HG03280 (cell line): ENCODE measurements around the gene CRIP2.

ENCODE experiments used
- ATAC-seq: cut with Tn5 transposase; IDR thresholded peaks from one replicate; pipeline ENCODE4 v1.9.1; 2021; ENCODE audit warnings: mild to moderate bottlenecking, moderate library complexity; ENCODE audit not compliant: unreplicated experiment

Gene CRIP2

GRCh38 chr14:105442834-105443233 lies 31.8 kb upstream of the CRIP2 start:
- ATAC-seq, result no peak

GRCh38 chr14:105444859-105445258 lies 29.8 kb upstream of the CRIP2 start:
- ATAC-seq, result no peak

- ATAC-seq, result no peak
Measured at GRCh38 chr14:105445290-105445689, 29.3 kb upstream of the CRIP2 start.

- no peak for ATAC-seq
Measured at GRCh38 chr14:105445901-105446845, 28.4 kb upstream of the CRIP2 start.

- ATAC-seq, result no peak
Measured at GRCh38 chr14:105446971-105447370, 27.6 kb upstream of the CRIP2 start.

GRCh38 chr14:105447651-105448640 lies 26.7 kb upstream of the CRIP2 start:
- ATAC-seq, result no peak

- ATAC-seq, result no peak
Measured at GRCh38 chr14:105448706-105449111, 25.9 kb upstream of the CRIP2 start.

- no peak for ATAC-seq
Measured at GRCh38 chr14:105449276-105450122, 25.1 kb upstream of the CRIP2 start.

- ATAC-seq, result no peak
Measured at GRCh38 chr14:105450123-105450505, 24.5 kb upstream of the CRIP2 start.

- no peak for ATAC-seq
Measured at GRCh38 chr14:105450864-105451720, 23.5 kb upstream of the CRIP2 start.

- ATAC-seq, result no peak
Measured at GRCh38 chr14:105452963-105453362, 21.7 kb upstream of the CRIP2 start.

- ATAC-seq, result no peak
Measured at GRCh38 chr14:105453847-105454246, 20.8 kb upstream of the CRIP2 start.

- no peak for ATAC-seq
Measured at GRCh38 chr14:105455086-105455640, 19.5 kb upstream of the CRIP2 start.

GRCh38 chr14:105455766-105456660 lies 18.6 kb upstream of the CRIP2 start:
- no peak for ATAC-seq

GRCh38 chr14:105456736-105457617 lies 17.6 kb upstream of the CRIP2 start:
- no peak for ATAC-seq

GRCh38 chr14:105458010-105458409 lies 16.6 kb upstream of the CRIP2 start:
- ATAC-seq, result no peak

GRCh38 chr14:105458571-105458970 lies 16.1 kb upstream of the CRIP2 start:
- ATAC-seq, result no peak
